Small intestine (tissue), 7 donors: ENCODE measurements around the gene BMPR1A. TPM values are rescaled to one million over a fixed set of nuclear protein-coding genes. Genes with fewer than 3 reads are reported as not detected.
"Not testable (repeated sequence)": the region's sequence is repeated elsewhere in the genome, so short reads cannot be mapped to it uniquely, and the experiment has no call there.

Experiments used
- DNase-seq, 2 donors: peaks; one replicate each; pipeline versions ENCODE4 v3.0.0 to v3.0.0-alpha.2; 2013
- FAIRE-seq: peaks from 2 replicates; lab custom pipeline; 2012; peaks lifted over from hg19 to GRCh38; lab: Jason Lieb, UNC
- H3K27ac ChIP-seq, 3 donors: one replicate each; pipeline ENCODE4 v1.5.1; 2013; ENCODE audit warnings: low read length in 2 of 3, mild to moderate bottlenecking in 2 of 3, control low read depth in 1 of 3, inconsistent platforms in 1 of 3, low read depth in 1 of 3, moderate library complexity in 1 of 3
- H3K27me3 ChIP-seq, 3 donors: one replicate each; pipeline ENCODE4 v1.6.1; 2013; ENCODE audit warnings: low read length in 3 of 3, inconsistent platforms in 1 of 3; ENCODE audit not compliant: control insufficient read depth in 3 of 3, insufficient read depth in 3 of 3
- H3K36me3 ChIP-seq, 3 donors: one replicate each; pipeline ENCODE4 v1.6.1; 2013; ENCODE audit warnings: low read length in 3 of 3, inconsistent platforms in 1 of 3, low read depth in 1 of 3, mild to moderate bottlenecking in 1 of 3, moderate library complexity in 1 of 3; ENCODE audit not compliant: control insufficient read depth in 3 of 3, insufficient read depth in 2 of 3
- H3K4me1 ChIP-seq, 3 donors: one replicate each; pipeline ENCODE4 v1.6.1; 2013; ENCODE audit warnings: low read length in 2 of 3, inconsistent platforms in 1 of 3, low read depth in 1 of 3, mild to moderate bottlenecking in 1 of 3, moderate library complexity in 1 of 3; ENCODE audit not compliant: control insufficient read depth in 3 of 3, insufficient read depth in 2 of 3
- H3K4me3 ChIP-seq, 3 donors: one replicate each; pipeline ENCODE4 v1.5.1; 2013; ENCODE audit warnings: low read length in 3 of 3, control low read depth in 1 of 3, inconsistent platforms in 1 of 3, low read depth in 1 of 3, mild to moderate bottlenecking in 1 of 3, moderate library complexity in 1 of 3
- H3K9me3 ChIP-seq, 2 donors: one replicate each; pipeline ENCODE4 v1.6.1; 2013; ENCODE audit warnings: low read depth in 1 of 2, low read length in 1 of 2; ENCODE audit not compliant: control insufficient read depth in 2 of 2, insufficient read depth in 1 of 2
- WGBS, 3 donors: extraction: QIAGEN DNeasy Blood & Tissue Kit; methylation state at CpG; one replicate each; pipeline ENCODE4 v1.1.7; 2013; 5-methylcytosine and 5-hydroxymethylcytosine counted together
- polyA plus RNA-seq, 4 donors: library from polyadenylated mRNA; stranded (reverse) in 3 of 4; unstranded in 1 of 4; fragments of 200-250 nt in 3 of 4; fragments of 120-200 nt in 1 of 4; gene quantifications; one replicate each; pipeline versions ENCODE4 v1.2.1 to v1.2.3, GENCODE V29; 2013
- donor health status: healthy with polysubstance abuse.
- donor health status: control.
- donor health status: control.
- donor health status: Bipolar disorder and iron deficiency.
- donor health status: healthy.

Gene BMPR1A
- polyA plus RNA-seq, 4 donors, result 3.4 to 40.2 (median 9.8) TPM

GRCh38 chr10:86733260-86733671 lies 23.2 kb upstream of the BMPR1A start:
- 68 to 91% (median 81%) methylated on average over 8 of the region's 8 CpGs for WGBS, 3 donors

GRCh38 chr10:86734207-86734988 lies 22.0 kb upstream of the BMPR1A start:
- peaks cover 0 to 3% (median 0%) of the 10 kb centered on the region in 3 donors for H3K4me1 ChIP-seq
- no peak overlapping the region for H3K4me3 ChIP-seq
- 62 to 85% (median 69%) methylated on average over 4 of the region's 4 CpGs for WGBS, 3 donors
- peak overlapping the region in 2 of 3 donors; percentile 54 to 66 for H3K27ac ChIP-seq
- FAIRE-seq, result no peak
- no peak for DNase-seq
- H3K36me3 ChIP-seq, result no peaks in the 10 kb centered on the region
- H3K9me3 ChIP-seq, result no peaks in the 10 kb centered on the region
- H3K27me3 ChIP-seq, result no peaks in the 10 kb centered on the region

More at GRCh38 chr10:86733260-86733671, 23.2 kb upstream of the BMPR1A start:
- Histone ChIP-seq H3K27me3 (no peaks in the 10 kb centered on the region), H3K9me3 (no peaks in the 10 kb centered on the region), H3K36me3 (no peaks in the 10 kb centered on the region), H3K4me3 (no peak overlapping the region), H3K27ac (peak overlapping the region in 2 of 3 donors; percentile 74 to 83), H3K4me1 (peaks cover 0 to 3% (median 1%) of the 10 kb centered on the region in 3 donors)
- DNase-seq (no peak), FAIRE-seq (no peak)

- 84 to 89% (median 87%) methylated on average over 4 of the region's 4 CpGs for WGBS, 3 donors
- DNase-seq, FAIRE-seq, H3K9me3 ChIP-seq, H3K4me1 ChIP-seq, H3K36me3 ChIP-seq, H3K4me3 ChIP-seq, H3K27me3 ChIP-seq: not testable (repeated sequence)
- H3K27ac ChIP-seq, result peak overlapping the region in 1 of 3 donors; percentile 63
Measured at GRCh38 chr10:86735278-86735677, 21.1 kb upstream of the BMPR1A start.

- Histone ChIP-seq H3K36me3 (no peaks in the 10 kb centered on the region), H3K9me3 (no peaks in the 10 kb centered on the region), H3K27ac (no peak overlapping the region), H3K27me3 (no peaks in the 10 kb centered on the region), H3K4me3 (no peak overlapping the region), H3K4me1 (no peaks in the 10 kb centered on the region)
- WGBS, 3 donors, result 44 to 84% (median 58%) methylated on average over 1 of the region's 1 CpG
- DNase-seq, result no peak
- FAIRE-seq, result no peak
Measured at GRCh38 chr10:86742230-86742629, 14.2 kb upstream of the BMPR1A start.

- peak overlapping the region in 2 of 3 donors; percentile 26 to 61 for H3K27ac ChIP-seq
- no peaks in the 10 kb centered on the region for H3K4me1 ChIP-seq
- no peak overlapping the region for H3K4me3 ChIP-seq
- H3K36me3 ChIP-seq, result no peaks in the 10 kb centered on the region
- FAIRE-seq (no peak), DNase-seq (no peak)
- H3K27me3 ChIP-seq, result no peaks in the 10 kb centered on the region
- H3K9me3 ChIP-seq, result no peaks in the 10 kb centered on the region
- 70 to 80% (median 78%) methylated on average over 7 of the region's 7 CpGs for WGBS, 3 donors
Measured at GRCh38 chr10:86744067-86744725, 12.2 kb upstream of the BMPR1A start.

GRCh38 chr10:86747796-86748581 lies 8.4 kb upstream of the BMPR1A start:
- Histone ChIP-seq H3K27ac (peak overlapping the region in 1 of 3 donors; percentile 54), H3K4me3 (no peak overlapping the region), H3K4me1 (peaks cover 3 to 11% (median 4%) of the 10 kb centered on the region in 3 donors), H3K36me3 (no peaks in the 10 kb centered on the region), H3K27me3 (no peaks in the 10 kb centered on the region), H3K9me3 (no peaks in the 10 kb centered on the region)
- WGBS, 3 donors, result 38 to 54% (median 52%) methylated on average over 7 of the region's 7 CpGs
- no peak for FAIRE-seq
- DNase-seq, result no peak

- no peak for DNase-seq
- Histone ChIP-seq H3K36me3 (no peaks in the 10 kb centered on the region), H3K27ac (no peak overlapping the region), H3K9me3 (no peaks in the 10 kb centered on the region), H3K4me3 (no peak overlapping the region), H3K27me3 (no peaks in the 10 kb centered on the region), H3K4me1 (peaks cover 3 to 25% (median 4%) of the 10 kb centered on the region in 3 donors)
- FAIRE-seq, result no peak
- WGBS, 3 donors, result 93 to 96% (median 95%) methylated on average over 9 of the region's 9 CpGs
Measured at GRCh38 chr10:86749854-86750253, 6.6 kb upstream of the BMPR1A start.

- no peaks in the 10 kb centered on the region for H3K9me3 ChIP-seq
- FAIRE-seq (no peak), DNase-seq (no peak)
- WGBS, 3 donors, result 93 to 98% (median 98%) methylated on average over 17 of the region's 17 CpGs
- no peak overlapping the region for H3K4me3 ChIP-seq
- peaks cover 3 to 31% (median 4%) of the 10 kb centered on the region in 3 donors for H3K4me1 ChIP-seq
- no peak overlapping the region for H3K27ac ChIP-seq
- H3K36me3 ChIP-seq, result no peaks in the 10 kb centered on the region
- no peaks in the 10 kb centered on the region for H3K27me3 ChIP-seq
Measured at GRCh38 chr10:86751477-86751876, 4.9 kb upstream of the BMPR1A start.
